ENCODE data around the gene DCST1.

DNA sequence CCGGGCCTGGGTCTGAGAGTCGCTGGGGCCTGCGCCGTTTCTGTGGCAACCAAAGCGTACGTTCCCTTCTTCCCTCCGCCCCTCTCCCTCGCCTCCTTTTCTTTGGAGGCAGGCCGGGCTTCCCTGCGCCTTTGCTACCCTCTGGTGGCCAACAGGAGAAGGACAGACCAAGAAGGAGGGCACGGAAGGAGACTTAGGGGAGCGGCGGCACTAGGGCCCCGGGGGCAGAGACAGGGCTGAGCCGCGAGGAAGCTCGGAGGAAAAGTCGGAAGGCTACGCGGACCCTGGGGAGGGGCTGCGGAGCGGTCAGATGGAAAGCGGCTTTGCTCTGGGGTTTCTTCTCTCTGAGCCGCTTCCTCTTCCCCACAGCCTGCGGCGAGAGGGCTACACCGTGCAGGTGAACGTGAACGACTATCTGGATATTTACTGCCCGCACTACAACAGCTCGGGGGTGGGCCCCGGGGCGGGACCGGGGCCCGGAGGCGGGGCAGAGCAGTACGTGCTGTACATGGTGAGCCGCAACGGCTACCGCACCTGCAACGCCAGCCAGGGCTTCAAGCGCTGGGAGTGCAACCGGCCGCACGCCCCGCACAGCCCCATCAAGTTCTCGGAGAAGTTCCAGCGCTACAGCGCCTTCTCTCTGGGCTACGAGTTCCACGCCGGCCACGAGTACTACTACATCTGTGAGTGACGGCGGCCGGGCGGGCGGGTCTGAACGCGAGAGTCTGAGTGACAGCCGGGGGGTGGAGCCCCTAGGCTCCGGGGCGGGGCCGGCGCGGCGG lies 51.3 kb downstream of the DCST1 start:
- TF ChIP-seq CTCF (conservative IDR thresholded peaks at IDR 0.05; ENCODE audit: low read depth, low read length): peak; percentile 95
- TF ChIP-seq EZH2 (IDR thresholded peaks at IDR 0.05; ENCODE audit: borderline replicate concordance, low read depth, low read length, poor library complexity, severe bottlenecking): no peak
